Colonic mucosa (tissue), 4 donors: ENCODE data around the gene PIK3R6. TPM values are rescaled to one million over a fixed set of nuclear protein-coding genes. Genes with fewer than 3 reads are reported as not detected.

Experiments
- DNase-seq: peaks from one replicate; pipeline ENCODE4 v3.0.0-alpha.2; 2020
- H3K27ac ChIP-seq: fragments of 200-600 bp; one replicate; pipeline ENCODE4 v1.8.0; 2021
- H3K27me3 ChIP-seq: fragments of 200-600 bp; one replicate; pipeline ENCODE4 v1.8.0; 2021
- H3K36me3 ChIP-seq: fragments of 200-600 bp; one replicate; pipeline ENCODE4 v1.8.0; 2021
- H3K4me1 ChIP-seq: fragments of 200-600 bp; one replicate; pipeline ENCODE4 v1.8.0; 2021; ENCODE audit warnings: mild to moderate bottlenecking
- H3K4me3 ChIP-seq: fragments of 200-600 bp; one replicate; pipeline ENCODE4 v1.8.0; 2021
- H3K9ac ChIP-seq, 2 donors: one replicate each; pipeline ENCODE4 v1.7.0; 2013; ENCODE audit warnings: control low read depth in 2 of 2, low read depth in 2 of 2, low read length in 2 of 2
- H3K9me3 ChIP-seq: fragments of 200-600 bp; one replicate; pipeline ENCODE4 v1.8.0; 2021
- CTCF ChIP-seq: fragments of 200-600 bp; IDR thresholded peaks from one replicate; pipeline ENCODE4 v1.8.0; 2022; ENCODE audit warnings: antibody characterized with exemption, mild to moderate bottlenecking
- intact Hi-C: fragments of 100-400 bp; cut with DNase I; formaldehyde crosslinking; loops from one replicate; pipeline ENCODE4 v1.14.1; 2022
- total RNA-seq, 2 donors: library from RNA; stranded (reverse); fragmentation: NEBNext Ultra II Directional in 1 of 2; extraction: Animal tissue kit (Norgen Biotek cat#: 25700) in 1 of 2; gene quantifications; one replicate each; pipeline ENCODE4 v1.2.1, GENCODE V29; 2021
- donor health status: healthy.
- donor health status: DM: no; HTN: no; CAD: no.
- donor health status: DM: no; HTN: no; CAD: no.

The PIK3R6 gene
- total RNA-seq, 2 donors from 2014 or later, result 0.61 to 0.96 TPM

GRCh38 chr17:8877984-8878383 is 10.5 kb upstream of the PIK3R6 start:
- no peak for TF ChIP-seq CTCF
- H3K9ac ChIP-seq, result no peak overlapping the region
- H3K9me3 ChIP-seq, result no peaks in the 10 kb centered on the region
- no peaks in the 10 kb centered on the region for H3K36me3 ChIP-seq
- intact Hi-C loops, result no loop called here
- no peaks in the 10 kb centered on the region for H3K4me1 ChIP-seq
- H3K4me3 ChIP-seq, result no peak overlapping the region
- H3K27me3 ChIP-seq, result no peaks in the 10 kb centered on the region
- no peak for DNase-seq
- no peak overlapping the region for H3K27ac ChIP-seq

DNA sequence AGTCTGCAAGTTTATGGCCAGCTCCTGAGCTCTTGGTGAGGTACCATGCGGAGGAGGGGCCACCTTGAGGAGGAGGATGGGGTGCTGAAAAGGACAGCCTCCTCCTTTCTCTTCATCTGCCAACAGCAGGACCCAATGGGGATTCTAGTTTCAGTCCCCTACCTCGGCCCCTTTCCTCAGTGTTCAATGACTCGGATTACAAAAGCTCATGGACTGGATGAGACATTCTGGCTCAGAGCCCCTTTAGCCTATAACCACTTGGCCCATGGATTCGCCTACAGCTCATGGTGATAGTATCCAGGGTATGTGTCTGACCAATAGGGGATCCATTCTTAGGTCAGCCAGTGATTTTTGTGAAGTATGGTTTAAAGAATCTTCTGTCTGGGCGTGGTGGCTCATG is 8.5 kb upstream of the PIK3R6 start:
- no peak overlapping the region for H3K27ac ChIP-seq
- H3K36me3 ChIP-seq, result no peaks in the 10 kb centered on the region
- no peaks in the 10 kb centered on the region for H3K4me1 ChIP-seq
- no peak for TF ChIP-seq CTCF
- H3K27me3 ChIP-seq, result no peaks in the 10 kb centered on the region
- H3K4me3 ChIP-seq, result no peak overlapping the region
- no peaks in the 10 kb centered on the region for H3K9me3 ChIP-seq
- no peak overlapping the region for H3K9ac ChIP-seq
- intact Hi-C loops, result no loop called here
- no peak for DNase-seq

GRCh38 chr17:8875436-8875835 is 8.0 kb upstream of the PIK3R6 start:
- no peaks in the 10 kb centered on the region for H3K27me3 ChIP-seq
- TF ChIP-seq CTCF, result no peak
- no peak overlapping the region for H3K4me3 ChIP-seq
- no peaks in the 10 kb centered on the region for H3K9me3 ChIP-seq
- H3K4me1 ChIP-seq, result no peaks in the 10 kb centered on the region
- no peak overlapping the region for H3K9ac ChIP-seq
- DNase-seq, result no peak
- H3K36me3 ChIP-seq, result no peaks in the 10 kb centered on the region
- intact Hi-C loops, result no loop called here
- no peak overlapping the region for H3K27ac ChIP-seq

DNA sequence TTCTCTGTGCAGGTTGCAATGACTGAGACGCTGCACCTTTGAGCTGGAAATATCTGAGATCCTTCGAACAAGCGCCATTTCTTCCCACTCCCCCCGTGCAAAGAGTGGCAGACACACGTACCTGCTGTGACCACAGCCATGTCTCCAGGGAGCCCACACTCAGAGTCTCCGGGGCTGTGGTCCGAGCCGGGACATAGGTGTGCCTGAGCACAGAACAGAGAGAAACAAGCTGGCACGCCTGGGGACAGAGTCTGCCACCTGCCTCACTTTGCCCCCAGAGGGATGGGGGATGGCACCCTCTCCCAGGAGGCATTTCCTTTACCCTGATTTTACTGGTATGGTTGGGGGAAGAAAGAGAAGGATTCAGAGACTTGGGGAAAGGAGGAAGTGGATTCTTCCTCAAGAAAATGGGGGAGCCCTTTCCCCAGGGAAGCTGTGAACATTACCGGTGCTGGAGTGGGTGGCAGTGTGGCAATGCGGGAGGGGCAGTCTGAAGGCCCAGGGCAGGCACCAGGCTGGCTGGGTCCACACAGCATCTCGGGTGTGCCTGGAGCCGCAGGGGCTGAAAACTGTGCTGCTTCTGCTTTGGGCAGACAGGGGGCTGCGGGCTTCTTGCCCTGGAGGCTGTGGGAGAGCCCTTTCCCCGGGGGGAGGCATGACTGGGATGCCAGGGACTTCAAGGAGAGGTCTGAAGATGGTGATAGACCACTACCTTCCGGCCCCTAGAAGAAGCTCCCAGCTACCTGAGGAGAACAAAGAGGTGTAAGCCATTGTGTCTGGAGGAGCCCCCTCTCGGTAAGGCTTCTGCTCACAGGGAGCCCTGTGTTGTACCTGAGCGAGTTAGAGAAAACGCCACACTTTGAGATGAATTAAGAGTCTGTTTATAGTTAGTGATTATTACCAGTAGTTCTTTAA is 6.6 kb upstream of the PIK3R6 start:
- no peak for DNase-seq
- H3K9ac ChIP-seq, result no peak overlapping the region
- H3K27me3 ChIP-seq, result no peaks in the 10 kb centered on the region
- H3K4me1 ChIP-seq, result no peaks in the 10 kb centered on the region
- no peaks in the 10 kb centered on the region for H3K36me3 ChIP-seq
- H3K4me3 ChIP-seq, result no peak overlapping the region
- intact Hi-C loops, result no loop called here
- no peaks in the 10 kb centered on the region for H3K9me3 ChIP-seq
- no peak for TF ChIP-seq CTCF
- no peak overlapping the region for H3K27ac ChIP-seq

GRCh38 chr17:8872705-8873435 is 5.4 kb upstream of the PIK3R6 start:
- Histone ChIP-seq H3K9ac (no peak overlapping the region), H3K27ac (no peak overlapping the region), H3K4me1 (no peaks in the 10 kb centered on the region), H3K4me3 (no peak overlapping the region), H3K36me3 (no peaks in the 10 kb centered on the region), H3K27me3 (no peaks in the 10 kb centered on the region), H3K9me3 (no peaks in the 10 kb centered on the region)
- DNase-seq, result no peak
- no peak for TF ChIP-seq CTCF
- intact Hi-C loops, result no loop called here
